AG09319 (cell line): ENCODE data around the gene SARS1.
"Not testable (repeated sequence)": the region's sequence is repeated elsewhere in the genome, so short reads cannot be mapped to it uniquely, and the experiment has no call there.

Experiments used
- DNase-seq: peaks from one replicate; pipeline ENCODE4 v3.0.0-alpha.2; 2010; ENCODE audit warnings: low read depth; ENCODE audit errors: extremely low read depth
- TF ChIP-seq, protein P1 (sequence below): IDR thresholded peaks from 2 replicates; pipeline ENCODE4 v1.5.1; 2011; ENCODE audit warnings: low read depth, mild to moderate bottlenecking, inconsistent platforms, low read length, moderate library complexity

SARS1 gene

DNA sequence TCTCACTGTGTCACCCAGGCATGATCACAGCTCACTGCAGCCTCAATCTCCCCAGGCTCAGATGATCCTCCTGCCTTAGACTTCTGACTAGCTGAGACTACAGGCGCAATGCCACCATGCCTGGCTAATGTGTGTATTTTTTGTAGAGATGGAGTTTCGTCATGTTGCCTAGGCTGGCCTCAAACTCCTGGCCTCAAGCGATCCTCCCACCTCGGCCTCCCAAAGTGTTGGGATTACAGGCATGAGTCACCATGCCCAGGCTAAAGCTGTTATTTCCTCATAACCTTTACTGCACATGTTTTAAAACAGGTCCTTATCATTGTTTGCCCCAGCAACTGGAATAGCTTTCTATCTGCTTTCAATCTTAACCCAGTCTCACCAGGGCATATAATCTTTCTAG, 2.9 kb downstream of the SARS1 start:
- TF ChIP-seq, protein P1, sequence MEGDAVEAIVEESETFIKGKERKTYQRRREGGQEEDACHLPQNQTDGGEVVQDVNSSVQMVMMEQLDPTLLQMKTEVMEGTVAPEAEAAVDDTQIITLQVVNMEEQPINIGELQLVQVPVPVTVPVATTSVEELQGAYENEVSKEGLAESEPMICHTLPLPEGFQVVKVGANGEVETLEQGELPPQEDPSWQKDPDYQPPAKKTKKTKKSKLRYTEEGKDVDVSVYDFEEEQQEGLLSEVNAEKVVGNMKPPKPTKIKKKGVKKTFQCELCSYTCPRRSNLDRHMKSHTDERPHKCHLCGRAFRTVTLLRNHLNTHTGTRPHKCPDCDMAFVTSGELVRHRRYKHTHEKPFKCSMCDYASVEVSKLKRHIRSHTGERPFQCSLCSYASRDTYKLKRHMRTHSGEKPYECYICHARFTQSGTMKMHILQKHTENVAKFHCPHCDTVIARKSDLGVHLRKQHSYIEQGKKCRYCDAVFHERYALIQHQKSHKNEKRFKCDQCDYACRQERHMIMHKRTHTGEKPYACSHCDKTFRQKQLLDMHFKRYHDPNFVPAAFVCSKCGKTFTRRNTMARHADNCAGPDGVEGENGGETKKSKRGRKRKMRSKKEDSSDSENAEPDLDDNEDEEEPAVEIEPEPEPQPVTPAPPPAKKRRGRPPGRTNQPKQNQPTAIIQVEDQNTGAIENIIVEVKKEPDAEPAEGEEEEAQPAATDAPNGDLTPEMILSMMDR = no peak
- no peak for DNase-seq

DNA sequence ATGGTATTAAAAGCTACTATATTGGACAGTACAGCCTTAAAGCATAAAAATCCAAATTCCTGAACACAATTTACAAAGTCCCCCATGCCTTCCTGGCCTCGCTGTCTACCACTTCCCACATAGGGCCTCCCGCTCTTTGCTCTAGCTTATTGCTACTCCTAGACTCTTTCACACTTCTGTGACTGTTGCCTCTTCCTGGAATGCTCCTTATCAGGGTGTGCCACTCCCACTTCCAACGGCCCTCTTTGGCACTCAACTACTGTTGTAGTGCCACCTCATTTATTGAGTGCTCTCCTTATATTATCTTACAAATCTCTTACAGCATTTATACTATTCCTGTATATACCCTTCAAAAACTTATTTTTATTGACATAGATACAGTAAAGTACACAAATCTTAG, 4.8 kb downstream of the SARS1 start:
- TF ChIP-seq, protein P1 = no peak
- DNase-seq = no peak

DNA sequence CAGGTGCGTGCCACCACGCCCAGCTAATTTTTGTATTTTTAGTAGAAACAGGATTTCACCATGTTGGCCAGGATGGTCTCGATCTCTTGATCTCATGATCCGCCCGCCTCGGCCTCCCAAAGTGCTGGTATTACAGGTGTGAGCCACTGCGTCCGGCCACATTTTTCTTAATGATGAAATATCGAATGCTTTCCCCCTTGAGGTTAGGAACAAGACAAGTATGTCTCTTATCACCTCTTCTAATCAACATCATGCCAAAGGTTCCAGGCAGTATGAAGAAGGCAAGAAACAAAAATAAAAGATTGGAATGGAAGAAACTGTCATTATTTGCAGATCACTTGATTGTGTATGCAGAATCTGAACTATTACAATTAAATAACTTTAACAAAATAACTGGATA, 7.5 kb downstream of the SARS1 start:
- not testable (repeated sequence) for DNase-seq

DNA sequence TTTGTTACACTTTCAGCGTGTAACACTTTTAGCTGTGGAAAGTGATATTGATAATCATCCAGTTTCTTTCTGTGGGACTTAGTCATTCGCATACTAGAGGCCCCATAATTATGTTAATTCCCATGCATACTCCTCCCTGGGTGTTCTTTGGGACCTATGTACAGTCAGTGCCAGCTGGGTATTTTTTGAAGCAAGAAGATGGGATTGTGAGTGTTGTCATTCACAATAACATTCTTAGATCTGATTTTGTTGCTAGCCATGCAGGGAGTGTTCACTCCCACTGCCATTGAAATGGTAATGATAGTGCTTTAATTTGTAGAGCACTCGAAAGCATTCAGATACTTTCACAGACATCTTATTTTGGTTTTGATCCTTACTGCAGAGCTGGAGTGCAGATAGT, 11.6 kb downstream of the SARS1 start:
- DNase-seq = no peak
- TF ChIP-seq, protein P1 = no peak

DNA sequence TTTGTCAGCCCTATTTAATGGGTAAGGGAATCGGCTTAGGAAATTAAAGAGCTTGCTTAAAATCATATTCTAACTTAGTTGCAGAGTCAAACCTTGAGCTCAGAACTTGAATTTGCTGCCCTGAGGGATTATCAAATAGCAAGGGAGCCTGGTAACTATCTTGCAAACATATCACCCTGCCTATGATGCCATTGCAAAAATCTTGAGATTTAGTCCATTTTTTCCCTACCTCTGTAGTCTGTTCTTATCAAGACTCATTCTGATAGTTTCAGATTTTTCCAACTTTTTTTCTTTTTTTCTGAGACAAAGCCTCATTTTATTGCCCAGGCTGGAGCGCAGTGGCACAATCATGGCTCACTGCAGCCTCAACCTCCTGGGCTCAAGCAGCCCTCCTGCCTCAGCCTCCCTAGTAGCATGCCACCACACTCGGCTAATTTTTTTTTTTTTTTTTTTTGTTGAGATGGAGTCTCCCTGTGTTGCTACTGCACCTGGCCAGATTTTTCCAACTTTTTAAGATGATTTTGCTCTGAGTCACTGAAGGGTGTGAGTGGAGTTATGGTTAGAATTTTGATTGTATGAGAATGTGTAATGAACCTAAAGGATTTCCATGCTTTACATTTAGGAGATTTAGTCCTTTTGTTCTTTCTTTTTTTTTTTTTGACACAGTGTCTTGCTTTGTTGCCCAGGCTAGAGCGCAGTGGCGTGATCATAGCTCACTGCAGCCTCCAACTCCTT, 12.2 kb downstream of the SARS1 start:
- TF ChIP-seq, protein P1 = no peak

DNA sequence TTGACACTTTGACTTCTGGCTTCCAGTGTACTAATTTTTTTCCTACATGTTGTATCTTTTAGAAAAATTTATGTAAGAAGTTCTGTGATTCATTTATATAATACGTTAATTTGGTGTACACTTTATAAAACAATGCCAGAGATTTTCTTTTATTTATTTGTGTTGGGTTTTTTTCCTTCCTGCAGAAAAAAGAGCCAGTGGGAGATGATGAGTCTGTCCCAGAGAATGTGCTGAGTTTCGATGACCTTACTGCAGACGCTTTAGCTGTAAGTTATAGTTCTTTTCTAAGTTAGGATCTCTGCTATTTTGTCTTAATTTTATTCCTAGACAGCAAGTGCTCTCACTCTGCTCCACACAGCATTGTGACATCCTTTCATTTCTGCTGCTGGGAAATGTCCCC, 14.4 kb downstream of the SARS1 start:
- no peak for DNase-seq
- TF ChIP-seq, protein P1 = no peak

More for the DNA sequence above, 12.2 kb downstream of the SARS1 start:
- no peak for DNase-seq

DNA sequence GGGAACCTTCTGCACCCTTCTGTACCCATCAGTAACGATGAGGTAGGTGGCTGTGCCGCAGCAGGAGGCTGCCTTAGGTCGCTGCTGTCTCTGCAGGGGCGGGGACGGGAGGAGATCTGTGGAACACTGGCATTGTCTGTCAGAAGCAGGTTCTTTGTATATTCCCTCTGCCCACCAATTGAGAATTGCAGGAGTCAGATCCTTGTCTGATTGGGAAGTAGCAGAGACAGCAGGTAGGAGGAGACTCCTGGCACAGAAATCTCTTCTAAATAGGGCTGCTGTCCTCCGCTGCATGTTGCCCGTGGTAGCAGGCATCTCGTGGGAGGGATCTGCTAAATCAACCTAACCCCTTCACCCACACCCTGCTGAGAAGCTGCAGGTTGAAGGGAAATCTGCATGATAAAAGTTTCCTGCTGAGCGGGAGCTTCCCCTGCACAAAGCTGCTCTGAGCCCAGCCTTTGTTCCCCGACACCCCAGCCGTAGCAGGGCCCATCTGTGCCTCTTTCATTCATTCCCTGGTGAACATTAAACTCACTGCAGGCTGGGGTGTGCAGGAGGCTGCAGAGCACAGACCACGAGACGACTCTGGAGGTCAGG, 15.9 kb downstream of the SARS1 start:
- no peak for DNase-seq
- TF ChIP-seq, protein P1 = no peak

DNA sequence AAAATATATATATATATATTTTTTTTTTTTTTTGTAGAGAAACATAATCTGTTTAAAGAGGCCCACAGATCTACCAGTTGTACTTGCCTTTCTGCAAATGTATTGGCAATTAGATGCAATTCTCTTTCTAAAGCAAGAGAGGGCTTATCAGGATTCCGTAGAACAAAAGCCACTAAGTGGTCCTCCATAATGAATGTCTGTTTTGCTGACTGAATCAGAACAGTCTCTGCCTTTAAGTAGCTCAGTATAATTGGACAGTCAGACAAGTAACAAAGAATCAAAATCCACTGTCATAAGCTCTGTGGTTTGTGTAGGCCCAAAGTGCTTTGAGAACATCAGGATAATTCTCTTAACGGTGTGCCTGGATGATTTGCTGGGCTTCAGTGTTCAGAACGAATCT, 17.3 kb downstream of the SARS1 start:
- TF ChIP-seq, protein P1 = no peak
- DNase-seq = no peak
